OCI-LY7 (cell line): ENCODE data around the gene CUX1. TPM values are rescaled to one million over a fixed set of nuclear protein-coding genes. Genes with fewer than 3 reads are reported as not detected.

Experiments used
- BruUV-seq: library from RNA; stranded (reverse); fragments of 400-500 nt; replicated peaks from 2 replicates; lab custom pipeline; 2021; lab: Mats Ljungman, UMichigan
- CTCF ChIA-PET: fragments of 300-600 bp; sonication (Branson Sonifier 250); formaldehyde crosslinking; loops from one replicate; lab custom pipeline; 2022; ENCODE audit warnings: antibody characterized with exemption; ENCODE audit not compliant: unreplicated experiment; lab: Charles Lee
- POLR2A ChIA-PET: fragments of 300-600 bp; sonication (Branson Sonifier 250); formaldehyde crosslinking; loops from one replicate; lab custom pipeline; 2022; ENCODE audit warnings: antibody characterized with exemption; lab: Charles Lee
- DNase-seq: peaks from one replicate; pipeline ENCODE4 v3.0.0-alpha.2; 2015; ENCODE audit warnings: low spot score
- H2AFZ ChIP-seq: fragments of 200-600 bp; sonication (generic), shearing (Covaris generic); 2 replicates; pipeline ENCODE4 v1.6.1; 2014; ENCODE audit warnings: mild to moderate bottlenecking, antibody characterized with exemption, low read length, moderate library complexity
- H3K27ac ChIP-seq: fragments of 200-600 bp; sonication (generic); 2 replicates; pipeline ENCODE4 v1.5.1; 2014; ENCODE audit warnings: mixed run types, low read depth, mild to moderate bottlenecking, moderate library complexity, low read length, inconsistent platforms; ENCODE audit not compliant: poor library complexity, severe bottlenecking
- H3K36me3 ChIP-seq: fragments of 200-600 bp; sonication (generic); 2 replicates; pipeline ENCODE4 v1.6.1; 2014; ENCODE audit warnings: mild to moderate bottlenecking, antibody characterized with exemption, low read length, moderate library complexity, mixed read lengths; ENCODE audit not compliant: insufficient read depth
- H3K4me1 ChIP-seq: fragments of 200-600 bp; sonication (generic); 2 replicates; pipeline ENCODE4 v1.5.1; 2014; ENCODE audit warnings: mild to moderate bottlenecking, low read length; ENCODE audit not compliant: insufficient read depth, poor library complexity, severe bottlenecking
- H3K4me2 ChIP-seq: fragments of 200-600 bp; sonication (generic); 2 replicates; pipeline ENCODE4 v1.6.1; 2014; ENCODE audit warnings: mild to moderate bottlenecking, low read length
- H3K4me3 ChIP-seq: fragments of 200-600 bp; sonication (generic); 2 replicates; pipeline ENCODE4 v1.5.1; 2014; ENCODE audit warnings: mild to moderate bottlenecking, low read depth, low read length; ENCODE audit not compliant: poor library complexity, severe bottlenecking
- H3K79me2 ChIP-seq: fragments of 200-600 bp; sonication (generic); 2 replicates; pipeline ENCODE4 v1.6.1; 2016; ENCODE audit warnings: low read depth, mild to moderate bottlenecking, low read length, moderate library complexity, mixed read lengths; ENCODE audit not compliant: insufficient read depth
- H3K9me2 ChIP-seq: fragments of 200-600 bp; sonication (generic); 2 replicates; pipeline ENCODE4 v1.6.1; 2016; ENCODE audit warnings: mild to moderate bottlenecking, low read length, mixed read lengths; ENCODE audit not compliant: insufficient read depth
- H3K9me3 ChIP-seq: fragments of 200-600 bp; sonication (generic); 2 replicates; pipeline ENCODE4 v1.6.1; 2014; ENCODE audit warnings: mild to moderate bottlenecking, mixed run types, low read length, mixed read lengths
- H4K20me1 ChIP-seq: fragments of 200-600 bp; sonication (generic); 2 replicates; pipeline ENCODE4 v1.6.1; 2014; ENCODE audit warnings: mild to moderate bottlenecking, antibody characterized with exemption, low read length, moderate library complexity, mixed read lengths; ENCODE audit not compliant: insufficient read depth
- EZH2phosphoT487 ChIP-seq: fragments of 200-600 bp; sonication (generic); IDR thresholded peaks from 2 replicates; pipeline ENCODE4 v1.6.1; 2018; ENCODE audit warnings: low read depth, borderline replicate concordance, mild to moderate bottlenecking, mixed run types, antibody characterized with exemption, low read length, moderate library complexity, mixed read lengths
- intact Hi-C: fragments of 100-400 bp; cut with micrococcal nuclease; formaldehyde crosslinking; loops from one replicate; pipeline ENCODE4 v1.10.0; 2022; ENCODE audit not compliant: unreplicated experiment
- total RNA-seq, 2 experiments: library from RNA; depleted of rRNA in 1 of 2; stranded (reverse); fragments of >200 nt in 1 of 2; shearing (Covaris generic) in 1 of 2; gene quantifications; 2 replicates each; pipeline ENCODE4 v1.2.3, GENCODE V29; 2014 to 2022
- TF ChIP-seq, protein P1 (sequence below): fragments of 200-600 bp; sonication (generic); conservative IDR thresholded peaks from 2 replicates; pipeline ENCODE4 v1.5.1; 2014; ENCODE audit warnings: mild to moderate bottlenecking, antibody characterized with exemption, low read length, moderate library complexity, mixed read lengths

Gene CUX1
- total RNA-seq, 2 experiments from 2014 or later: 143 to 199 TPM

GRCh38 chr7:102104245-102104644 is 286.8 kb downstream of the CUX1 start:
- intact Hi-C loops: no loop called here
- Histone ChIP-seq H3K79me2 (no peaks in the 10 kb centered on the region), H3K9me3 (no peaks in the 10 kb centered on the region), H4K20me1 (no peaks in the 10 kb centered on the region), H2AFZ (no peak overlapping the region), H3K4me1 (no peaks in the 10 kb centered on the region), H3K9me2 (no peaks in the 10 kb centered on the region), H3K36me3 (peaks cover 96% of the 10 kb centered on the region), H3K4me3 (no peak overlapping the region), H3K27ac (no peak overlapping the region), H3K4me2 (no peak overlapping the region)
- CTCF ChIA-PET: no interaction called here
- TF ChIP-seq, protein P1, sequence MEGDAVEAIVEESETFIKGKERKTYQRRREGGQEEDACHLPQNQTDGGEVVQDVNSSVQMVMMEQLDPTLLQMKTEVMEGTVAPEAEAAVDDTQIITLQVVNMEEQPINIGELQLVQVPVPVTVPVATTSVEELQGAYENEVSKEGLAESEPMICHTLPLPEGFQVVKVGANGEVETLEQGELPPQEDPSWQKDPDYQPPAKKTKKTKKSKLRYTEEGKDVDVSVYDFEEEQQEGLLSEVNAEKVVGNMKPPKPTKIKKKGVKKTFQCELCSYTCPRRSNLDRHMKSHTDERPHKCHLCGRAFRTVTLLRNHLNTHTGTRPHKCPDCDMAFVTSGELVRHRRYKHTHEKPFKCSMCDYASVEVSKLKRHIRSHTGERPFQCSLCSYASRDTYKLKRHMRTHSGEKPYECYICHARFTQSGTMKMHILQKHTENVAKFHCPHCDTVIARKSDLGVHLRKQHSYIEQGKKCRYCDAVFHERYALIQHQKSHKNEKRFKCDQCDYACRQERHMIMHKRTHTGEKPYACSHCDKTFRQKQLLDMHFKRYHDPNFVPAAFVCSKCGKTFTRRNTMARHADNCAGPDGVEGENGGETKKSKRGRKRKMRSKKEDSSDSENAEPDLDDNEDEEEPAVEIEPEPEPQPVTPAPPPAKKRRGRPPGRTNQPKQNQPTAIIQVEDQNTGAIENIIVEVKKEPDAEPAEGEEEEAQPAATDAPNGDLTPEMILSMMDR: no peak
- TF ChIP-seq EZH2phosphoT487: no peak
- POLR2A ChIA-PET: interaction anchor here (0.7 kb wide), 1 partner anchor 20 kb away, joined by 3 read pairs; no protein-coding TSS in a partner anchor
- no peak for DNase-seq
- BruUV-seq: no TSS peak

DNA sequence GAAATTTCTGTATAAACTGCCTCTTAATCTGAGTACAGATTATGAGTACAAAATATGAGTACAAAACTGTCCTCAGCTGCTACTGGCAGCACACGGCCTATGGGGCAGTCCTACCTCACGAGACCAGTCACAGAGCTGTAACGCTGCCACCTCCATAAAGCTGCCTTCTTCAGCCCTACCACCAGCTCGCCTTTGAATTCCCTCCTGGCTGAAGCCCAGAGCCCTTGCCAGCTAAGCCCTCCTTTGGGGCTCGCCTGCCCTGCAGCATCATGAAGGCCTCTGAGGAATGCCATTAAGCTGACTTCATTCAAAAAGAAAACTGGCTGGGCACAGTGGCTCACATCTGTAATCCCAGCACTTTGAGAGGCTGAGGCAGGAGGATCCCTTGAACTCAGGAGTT is 289.2 kb downstream of the CUX1 start:
- Histone ChIP-seq H3K9me3 (no peaks in the 10 kb centered on the region), H4K20me1 (no peaks in the 10 kb centered on the region), H3K4me1 (no peaks in the 10 kb centered on the region), H3K4me3 (no peak overlapping the region), H3K4me2 (no peak overlapping the region), H3K79me2 (no peaks in the 10 kb centered on the region), H3K27ac (no peak overlapping the region), H3K9me2 (no peaks in the 10 kb centered on the region), H2AFZ (no peak overlapping the region), H3K36me3 (peaks cover 97% of the 10 kb centered on the region)
- DNase-seq: no peak
- no TSS peak for BruUV-seq
- intact Hi-C loops: no loop called here
- TF ChIP-seq, protein P1: no peak
- no peak for TF ChIP-seq EZH2phosphoT487
- CTCF ChIA-PET: no interaction called here
- POLR2A ChIA-PET: interaction anchor here (0.5 to 0.7 kb wide), 2 partner anchors 71 to 1344 kb away, joined by 3 read pairs; no protein-coding TSS in a partner anchor

GRCh38 chr7:102107474-102108104 is 290.2 kb downstream of the CUX1 start:
- intact Hi-C loops: no loop called here

More at GRCh38 chr7:102107474-102108104, 290.2 kb downstream of the CUX1 start:
- BruUV-seq: no TSS peak
- no peaks in the 10 kb centered on the region for H3K9me2 ChIP-seq
- no peak for TF ChIP-seq EZH2phosphoT487
- TF ChIP-seq, protein P1: no peak
- no peaks in the 10 kb centered on the region for H3K4me1 ChIP-seq
- CTCF ChIA-PET: no interaction called here
- H4K20me1 ChIP-seq: no peaks in the 10 kb centered on the region
- H2AFZ ChIP-seq: no peak overlapping the region
- no peak overlapping the region for H3K27ac ChIP-seq
- no peak overlapping the region for H3K4me2 ChIP-seq
- DNase-seq: no peak
- no peaks in the 10 kb centered on the region for H3K9me3 ChIP-seq
- H3K79me2 ChIP-seq: no peaks in the 10 kb centered on the region
- no peak overlapping the region for H3K4me3 ChIP-seq
- POLR2A ChIA-PET: interaction anchor here (0.7 kb wide), 1 partner anchor 72 kb away, joined by 3 read pairs; no protein-coding TSS in a partner anchor
- peaks cover 94% of the 10 kb centered on the region for H3K36me3 ChIP-seq
